Adipose tissue (tissue), 3 donors: ENCODE results near the gene STAG3. TPM values are rescaled to one million over a fixed set of nuclear protein-coding genes. Genes with fewer than 3 reads are reported as not detected.
"Not testable (repeated sequence)": the region's sequence is repeated elsewhere in the genome, so short reads cannot be mapped to it uniquely, and the experiment has no call there.

Experiments
- H3K27ac ChIP-seq: one replicate; pipeline ENCODE4 v1.5.1; 2013; ENCODE audit warnings: low read depth, low read length
- WGBS, 3 donors: extraction: QIAGEN DNeasy Blood & Tissue Kit; methylation state at CpG; one replicate each; pipeline ENCODE4 v1.1.7; 2013; 5-methylcytosine and 5-hydroxymethylcytosine counted together
- polyA plus RNA-seq, 3 donors: library from polyadenylated mRNA; stranded (reverse); fragments of 200-250 nt; gene quantifications; one replicate each; pipeline ENCODE4 v1.2.3, GENCODE V29; 2013
- donor health status: healthy with polysubstance abuse.
- donor health status: Bipolar disorder and iron deficiency.
- donor health status: healthy.

STAG3 gene
- polyA plus RNA-seq, 3 donors = 0.52 to 0.99 TPM; not detected in 1

GRCh38 chr7:100192281-100192862 is 14.7 kb downstream of the STAG3 start:
- H3K27ac ChIP-seq = not testable (repeated sequence)
- WGBS, 3 donors = 83 to 95% (median 93%) methylated on average over 6 of the region's 6 CpGs

- 77 to 94% (median 91%) methylated on average over 3 of the region's 3 CpGs for WGBS, 3 donors
- H3K27ac ChIP-seq = no peak overlapping the region
Measured at GRCh38 chr7:100192969-100193368, 15.3 kb downstream of the STAG3 start.

- WGBS, 3 donors = 76 to 83% (median 77%) methylated on average over 2 of the region's 2 CpGs
- H3K27ac ChIP-seq = no peak overlapping the region
Measured at GRCh38 chr7:100195222-100195621, 17.5 kb downstream of the STAG3 start.

GRCh38 chr7:100195901-100196322 is 18.2 kb downstream of the STAG3 start:
- 95 to 99% (median 96%) methylated on average over 6 of the region's 6 CpGs for WGBS, 3 donors
- not testable (repeated sequence) for H3K27ac ChIP-seq

- no peak overlapping the region for H3K27ac ChIP-seq
- WGBS, 3 donors = 95 to 96% (median 96%) methylated on average over 10 of the region's 10 CpGs
Measured at GRCh38 chr7:100198266-100198665, 20.5 kb downstream of the STAG3 start.

GRCh38 chr7:100200693-100201092 is 23.0 kb downstream of the STAG3 start:
- no peak overlapping the region for H3K27ac ChIP-seq
- 62 to 89% (median 78%) methylated on average over 10 to 11 of the region's 11 CpGs for WGBS, 3 donors

- H3K27ac ChIP-seq = no peak overlapping the region
- 83 to 85% (median 83%) methylated on average over 9 of the region's 9 CpGs for WGBS, 3 donors
Measured at GRCh38 chr7:100204454-100204853, 26.7 kb downstream of the STAG3 start.

- H3K27ac ChIP-seq = no peak overlapping the region
- WGBS, 3 donors = 34 to 49% (median 47%) methylated on average over 6 of the region's 6 CpGs
Measured at GRCh38 chr7:100208911-100209408, 31.2 kb downstream of the STAG3 start.

GRCh38 chr7:100209493-100209892 is 31.8 kb downstream of the STAG3 start:
- 56 to 67% (median 61%) methylated on average over 6 of the region's 6 CpGs for WGBS, 3 donors
- no peak overlapping the region for H3K27ac ChIP-seq

- 60 to 87% (median 86%) methylated on average over 5 of the region's 5 CpGs for WGBS, 3 donors
- H3K27ac ChIP-seq = no peak overlapping the region
Measured at GRCh38 chr7:100210805-100211204, 33.1 kb downstream of the STAG3 start.

GRCh38 chr7:100211342-100211780 is 33.6 kb downstream of the STAG3 start:
- 67 to 80% (median 77%) methylated on average over 7 of the region's 7 CpGs for WGBS, 3 donors

GRCh38 chr7:100212631-100213286 is 35.0 kb downstream of the STAG3 start:
- 65 to 92% (median 86%) methylated on average over 5 of the region's 5 CpGs for WGBS, 3 donors
- H3K27ac ChIP-seq = no peak overlapping the region

More at GRCh38 chr7:100211342-100211780, 33.6 kb downstream of the STAG3 start:
- no peak overlapping the region for H3K27ac ChIP-seq

- H3K27ac ChIP-seq = no peak overlapping the region
- WGBS, 3 donors = 51 to 61% (median 59%) methylated on average over 6 of the region's 6 CpGs
Measured at GRCh38 chr7:100213672-100214071, 36.0 kb downstream of the STAG3 start.

GRCh38 chr7:100214356-100214755 is 36.6 kb downstream of the STAG3 start:
- WGBS, 3 donors = 79 to 89% (median 87%) methylated on average over 5 of the region's 5 CpGs
- H3K27ac ChIP-seq = not testable (repeated sequence)

- 37 to 49% (median 47%) methylated on average over 6 of the region's 6 CpGs for WGBS, 3 donors
- no peak overlapping the region for H3K27ac ChIP-seq
Measured at GRCh38 chr7:100215895-100216294, 38.2 kb downstream of the STAG3 start.

GRCh38 chr7:100217934-100218333 is 40.2 kb downstream of the STAG3 start:
- not testable (repeated sequence) for H3K27ac ChIP-seq
- WGBS, 3 donors = 0 to 6% methylated on average over 2 of the region's 5 CpGs; no CpG with 5 or more reads in 1 of the 3 donors

- no peak overlapping the region for H3K27ac ChIP-seq
- 83 to 89% (median 85%) methylated on average over 8 to 10 of the region's 10 CpGs for WGBS, 3 donors
Measured at GRCh38 chr7:100219271-100219737, 41.6 kb downstream of the STAG3 start.

- 79 to 83% (median 80%) methylated on average over 20 to 25 of the region's 27 CpGs for WGBS, 3 donors
- not testable (repeated sequence) for H3K27ac ChIP-seq
Measured at GRCh38 chr7:100219801-100220585, 42.3 kb downstream of the STAG3 start, which contains the start of gene PVRIG. TSS of gene PVRIG (plus strand) at chr7:100219949. CDS start at chr7:100219971, 22 bp downstream.
